ENCODE measurements around the gene C3orf22.

C3orf22 gene

DNA sequence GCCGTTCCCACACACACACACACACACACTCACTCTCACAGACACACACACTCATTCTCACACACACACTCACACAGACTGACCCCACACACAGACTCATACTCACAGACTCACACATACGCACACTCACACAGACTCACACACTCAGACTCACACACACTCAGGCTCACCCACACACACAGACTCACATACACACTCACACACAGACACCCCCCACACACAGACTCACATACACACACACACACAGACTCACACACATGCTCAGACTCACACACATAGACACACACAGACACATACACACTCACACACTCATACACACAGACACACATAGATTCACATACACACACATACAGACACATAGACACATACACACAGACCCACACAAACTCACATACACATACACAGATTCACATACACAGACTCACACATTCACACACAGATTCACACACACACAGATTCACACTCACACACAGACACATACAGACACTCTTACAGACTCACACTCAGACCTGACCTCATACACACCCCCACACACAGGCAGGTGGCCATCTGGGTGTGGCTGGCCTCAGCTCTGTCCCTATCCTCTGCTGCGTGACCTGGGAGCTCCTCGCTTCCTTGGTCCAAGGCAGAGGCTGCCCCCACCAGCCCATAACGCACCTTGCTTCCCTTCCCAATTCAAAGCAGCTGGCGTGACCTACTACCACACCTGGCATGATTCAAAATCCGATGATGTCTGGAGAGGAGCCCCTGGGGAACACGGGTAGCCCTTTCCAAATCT is 1.9 kb downstream of the C3orf22 start:
- no peak for DNase-seq

- no peak for DNase-seq
Observed at GRCh38 chr3:126555795-126556636, 2.7 kb downstream of the C3orf22 start.

DNA sequence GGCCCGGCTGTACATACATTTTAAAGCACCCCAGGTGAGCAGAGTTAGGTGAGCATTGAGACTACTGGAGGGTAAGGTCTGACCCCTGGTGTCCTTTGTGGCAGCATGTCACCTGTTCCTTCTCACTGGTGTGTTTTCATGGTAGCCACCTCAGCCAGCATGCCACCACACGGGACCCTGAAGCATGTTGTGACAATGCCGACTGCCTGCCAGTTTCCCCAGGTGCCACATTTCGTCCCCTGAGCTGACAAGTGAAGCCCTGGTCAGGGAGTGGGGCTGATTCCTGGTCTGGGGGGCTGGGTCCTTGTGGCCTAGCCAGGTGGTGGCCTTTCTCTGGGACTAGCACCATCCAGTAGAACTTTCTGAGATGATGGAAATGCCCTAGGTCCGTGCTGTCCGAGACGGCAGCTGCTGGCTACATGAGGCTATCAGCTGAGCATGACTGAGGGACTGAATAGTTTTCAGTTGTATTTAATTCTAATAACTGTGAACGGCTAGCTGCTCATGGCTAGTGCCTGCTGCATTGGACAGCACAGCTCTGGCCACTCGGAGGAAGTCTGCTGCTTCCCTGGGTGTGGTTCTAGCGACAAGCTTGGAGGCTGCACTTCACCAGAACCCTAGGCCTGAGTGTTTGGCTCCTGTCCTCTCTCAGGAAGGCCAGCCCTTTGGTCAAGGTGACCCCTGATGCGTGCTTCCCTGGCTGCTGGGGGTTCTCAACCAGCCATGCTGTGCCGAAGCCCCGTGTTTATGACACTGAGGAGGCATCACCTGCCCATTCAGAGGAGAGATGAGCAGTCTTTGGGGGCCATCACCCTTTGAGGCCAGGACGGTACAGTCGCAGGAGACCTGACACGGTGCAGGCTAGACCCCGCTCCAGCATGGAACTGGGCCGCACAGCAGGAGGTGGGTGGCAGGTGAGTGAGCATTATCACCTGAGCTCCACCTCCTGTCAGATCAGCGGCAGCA is 3.9 kb downstream of the C3orf22 start:
- no peak for DNase-seq

- no peak for DNase-seq
Observed at GRCh38 chr3:126553284-126554084, 5.2 kb downstream of the C3orf22 start.

- DNase-seq, result no peak
Observed at GRCh38 chr3:126552688-126553283, 5.9 kb downstream of the C3orf22 start.

DNA sequence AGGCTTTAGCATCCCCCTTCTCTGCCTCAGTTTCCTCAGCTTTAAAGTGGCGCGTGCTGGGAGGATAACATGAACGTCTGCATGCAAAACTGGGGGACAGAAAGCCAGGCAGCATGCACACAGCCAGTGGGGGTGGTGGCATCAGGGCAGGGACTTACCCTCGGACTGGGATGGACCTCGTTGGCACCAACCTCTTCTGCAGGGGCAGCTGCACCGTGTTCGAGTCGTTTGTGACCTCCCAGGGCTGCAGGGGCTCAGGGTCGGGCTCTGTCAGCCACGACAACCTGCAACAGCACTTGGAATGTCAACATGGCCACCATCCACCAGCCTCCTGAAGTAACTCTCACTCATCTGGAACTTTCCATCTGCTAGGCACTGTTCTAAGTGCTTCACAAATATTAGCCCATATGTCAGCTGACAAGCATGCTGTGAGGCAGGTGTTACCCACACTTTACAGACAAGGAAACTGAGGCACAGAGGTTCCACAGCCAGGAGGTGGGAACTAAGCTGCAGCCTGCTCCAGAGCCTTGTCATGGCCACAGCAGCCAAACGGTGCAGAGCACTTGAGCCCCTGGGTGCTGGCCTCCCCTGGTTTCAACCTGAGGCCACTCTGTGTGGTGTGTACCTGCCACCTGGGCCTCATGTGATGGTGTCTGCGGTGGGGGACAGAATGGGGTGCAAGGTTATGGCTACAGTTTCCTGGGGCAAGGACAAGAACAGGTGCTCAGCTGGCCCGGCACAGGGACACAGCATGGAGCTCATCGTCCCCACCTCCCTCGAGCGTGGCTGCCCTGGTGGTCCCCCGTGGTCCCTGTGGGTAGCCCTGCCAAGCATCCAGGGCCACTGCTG is 6.7 kb downstream of the C3orf22 start:
- no peak for DNase-seq

DNA sequence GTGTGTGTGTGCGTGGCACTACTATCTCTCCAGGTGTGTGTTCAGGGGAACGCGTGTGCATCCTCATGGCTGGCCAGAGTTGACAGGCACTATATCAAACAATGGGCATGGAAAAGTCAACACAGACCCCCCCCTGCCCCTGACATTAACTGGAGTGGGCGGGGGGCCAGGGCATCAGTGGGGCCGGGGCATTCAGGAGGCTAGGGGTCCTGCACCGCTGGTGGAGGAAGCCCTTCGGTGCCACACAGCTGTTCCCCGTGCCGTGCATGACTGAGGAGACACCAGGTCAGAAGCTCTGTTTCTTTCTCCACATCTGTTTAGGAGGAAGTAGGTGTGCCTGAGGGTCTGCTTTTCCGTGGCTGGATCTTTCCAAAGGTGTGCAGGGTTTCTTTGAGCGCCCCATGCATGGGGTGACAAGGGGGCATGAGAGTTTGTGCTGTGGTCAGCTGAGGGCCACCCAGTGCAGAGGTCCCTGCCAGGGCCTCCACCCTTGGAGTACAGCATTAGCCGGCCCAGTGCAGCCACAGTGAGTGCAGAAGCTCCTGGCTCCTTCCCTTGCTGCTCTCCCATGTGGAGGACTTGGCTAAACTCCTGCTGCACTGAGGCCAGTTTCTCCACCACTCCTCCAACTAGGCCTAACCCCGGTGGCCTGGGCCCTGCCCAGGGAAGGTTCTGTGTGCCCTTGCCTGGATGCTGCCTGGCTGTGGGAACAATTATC is 7.5 kb downstream of the C3orf22 start:
- DNase-seq, result no peak

GRCh38 chr3:126550488-126551051 is 8.2 kb downstream of the C3orf22 start:
- DNase-seq, result no peak

GRCh38 chr3:126549861-126550487 is 8.8 kb downstream of the C3orf22 start:
- no peak for DNase-seq

- DNase-seq, result no peak
Observed at GRCh38 chr3:126548556-126549466, 9.9 kb downstream of the C3orf22 start.

- no peak for DNase-seq
Observed at GRCh38 chr3:126547721-126548120, 11.0 kb downstream of the C3orf22 start.

GRCh38 chr3:126546549-126547239 is 12.0 kb downstream of the C3orf22 start:
- no peak for DNase-seq

GRCh38 chr3:126546013-126546412 is 12.7 kb downstream of the C3orf22 start:
- DNase-seq, result no peak

- no peak for DNase-seq
Observed at GRCh38 chr3:126545544-126545943, 13.2 kb downstream of the C3orf22 start.

DNA sequence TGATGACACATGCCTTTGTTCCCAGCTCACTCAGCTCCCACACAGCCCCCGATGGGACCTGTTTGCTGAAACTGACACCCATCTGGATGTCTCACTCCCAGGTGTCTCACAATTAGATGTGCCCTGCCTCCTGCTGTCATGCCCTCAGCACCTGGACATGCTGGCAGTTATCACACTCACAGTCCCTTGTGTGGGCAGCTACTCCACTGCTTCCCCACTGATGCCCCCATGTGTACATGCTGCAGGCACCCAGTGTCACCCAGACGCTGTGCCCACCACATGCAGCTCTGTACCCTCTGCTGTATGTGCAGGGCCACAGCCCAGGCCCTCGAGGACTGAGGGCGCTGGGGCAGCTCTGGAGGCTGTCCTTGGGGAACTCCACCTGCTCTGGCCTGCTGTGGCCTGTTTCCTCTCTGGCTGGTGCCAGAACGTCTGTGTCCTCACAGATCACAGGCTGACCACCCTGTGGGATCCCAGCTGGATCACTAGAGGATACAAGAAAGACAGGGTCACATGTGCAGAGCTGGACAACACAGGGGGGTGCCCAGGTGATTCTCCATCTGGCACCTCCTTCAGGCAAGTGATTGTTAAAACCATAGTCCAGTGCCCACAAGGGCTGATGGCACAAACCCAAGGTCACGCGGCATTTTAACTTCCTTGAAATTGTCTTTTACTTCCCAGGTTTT is 14.0 kb downstream of the C3orf22 start:
- DNase-seq, result no peak

- no peak for DNase-seq
Observed at GRCh38 chr3:126543457-126544061, 15.2 kb downstream of the C3orf22 start.
